HG02588 (cell line): ENCODE measurements around the gene MYPN.

Experiments used
- ATAC-seq: cut with Tn5 transposase; IDR thresholded peaks from one replicate; pipeline ENCODE4 v1.9.1; 2021; ENCODE audit warnings: mild to moderate bottlenecking, moderate library complexity; ENCODE audit not compliant: unreplicated experiment

The MYPN gene

GRCh38 chr10:68088740-68089139, 20.5 kb upstream of the MYPN start:
- ATAC-seq: no peak

GRCh38 chr10:68090586-68090985, 18.7 kb upstream of the MYPN start:
- ATAC-seq: no peak

GRCh38 chr10:68092512-68092911, 16.8 kb upstream of the MYPN start:
- ATAC-seq: no peak

- no peak for ATAC-seq
These were observed 14.1 kb upstream of the MYPN start for GRCh38 chr10:68095153-68095552.

- ATAC-seq: no peak
These were observed 12.3 kb upstream of the MYPN start for GRCh38 chr10:68096913-68097516.

GRCh38 chr10:68099736-68100135, 9.6 kb upstream of the MYPN start:
- no peak for ATAC-seq

GRCh38 chr10:68101066-68101465, 8.2 kb upstream of the MYPN start:
- no peak for ATAC-seq

GRCh38 chr10:68103261-68103878, 5.9 kb upstream of the MYPN start:
- no peak for ATAC-seq

- ATAC-seq: no peak
These were observed 5.4 kb upstream of the MYPN start for GRCh38 chr10:68103901-68104300.

- no peak for ATAC-seq
These were observed 3.5 kb upstream of the MYPN start for GRCh38 chr10:68105820-68106219.

- no peak for ATAC-seq
These were observed 2.6 kb upstream of the MYPN start for GRCh38 chr10:68106656-68107055.

GRCh38 chr10:68107651-68108050, 1.6 kb upstream of the MYPN start:
- ATAC-seq: no peak

- no peak for ATAC-seq
These were observed 1.2 kb upstream of the MYPN start for GRCh38 chr10:68108051-68108450.

- no peak for ATAC-seq
These were observed 635 bp upstream of the MYPN start for GRCh38 chr10:68108653-68109052.

- ATAC-seq: no peak
These were observed 739 bp downstream of the MYPN start for GRCh38 chr10:68110027-68110426.

- no peak for ATAC-seq
These were observed 2.3 kb downstream of the MYPN start for GRCh38 chr10:68111584-68111983.

GRCh38 chr10:68112837-68113236, 3.5 kb downstream of the MYPN start:
- ATAC-seq: no peak

GRCh38 chr10:68118657-68119056, 9.4 kb downstream of the MYPN start:
- no peak for ATAC-seq

- ATAC-seq: no peak
These were observed 11.9 kb downstream of the MYPN start for GRCh38 chr10:68121020-68121743.

- ATAC-seq: no peak
These were observed 12.6 kb downstream of the MYPN start for GRCh38 chr10:68121852-68122251.

GRCh38 chr10:68124718-68125117, 15.4 kb downstream of the MYPN start:
- no peak for ATAC-seq

GRCh38 chr10:68125772-68126171, 16.5 kb downstream of the MYPN start:
- no peak for ATAC-seq
